Measurements from ENCODE around the gene SUPT4H1.

- TF ChIP-seq MAX (IDR thresholded peaks at IDR 0.05) (no peak), TAF1 (IDR thresholded peaks at IDR 0.05; ENCODE audit: low read depth) (no peak), YY1 (IDR thresholded peaks at IDR 0.05; ENCODE audit: low read depth) (no peak), TEAD4 (IDR thresholded peaks at IDR 0.05) (no peak), USF1 (IDR thresholded peaks at IDR 0.05) (no peak), EGR1 (IDR thresholded peaks at IDR 0.05) (no peak), EP300 (IDR thresholded peaks at IDR 0.05; ENCODE audit: borderline replicate concordance) (no peak), ZBTB7A (IDR thresholded peaks at IDR 0.05; ENCODE audit: low read depth) (no peak)
- TF ChIP-seq, protein P1, sequence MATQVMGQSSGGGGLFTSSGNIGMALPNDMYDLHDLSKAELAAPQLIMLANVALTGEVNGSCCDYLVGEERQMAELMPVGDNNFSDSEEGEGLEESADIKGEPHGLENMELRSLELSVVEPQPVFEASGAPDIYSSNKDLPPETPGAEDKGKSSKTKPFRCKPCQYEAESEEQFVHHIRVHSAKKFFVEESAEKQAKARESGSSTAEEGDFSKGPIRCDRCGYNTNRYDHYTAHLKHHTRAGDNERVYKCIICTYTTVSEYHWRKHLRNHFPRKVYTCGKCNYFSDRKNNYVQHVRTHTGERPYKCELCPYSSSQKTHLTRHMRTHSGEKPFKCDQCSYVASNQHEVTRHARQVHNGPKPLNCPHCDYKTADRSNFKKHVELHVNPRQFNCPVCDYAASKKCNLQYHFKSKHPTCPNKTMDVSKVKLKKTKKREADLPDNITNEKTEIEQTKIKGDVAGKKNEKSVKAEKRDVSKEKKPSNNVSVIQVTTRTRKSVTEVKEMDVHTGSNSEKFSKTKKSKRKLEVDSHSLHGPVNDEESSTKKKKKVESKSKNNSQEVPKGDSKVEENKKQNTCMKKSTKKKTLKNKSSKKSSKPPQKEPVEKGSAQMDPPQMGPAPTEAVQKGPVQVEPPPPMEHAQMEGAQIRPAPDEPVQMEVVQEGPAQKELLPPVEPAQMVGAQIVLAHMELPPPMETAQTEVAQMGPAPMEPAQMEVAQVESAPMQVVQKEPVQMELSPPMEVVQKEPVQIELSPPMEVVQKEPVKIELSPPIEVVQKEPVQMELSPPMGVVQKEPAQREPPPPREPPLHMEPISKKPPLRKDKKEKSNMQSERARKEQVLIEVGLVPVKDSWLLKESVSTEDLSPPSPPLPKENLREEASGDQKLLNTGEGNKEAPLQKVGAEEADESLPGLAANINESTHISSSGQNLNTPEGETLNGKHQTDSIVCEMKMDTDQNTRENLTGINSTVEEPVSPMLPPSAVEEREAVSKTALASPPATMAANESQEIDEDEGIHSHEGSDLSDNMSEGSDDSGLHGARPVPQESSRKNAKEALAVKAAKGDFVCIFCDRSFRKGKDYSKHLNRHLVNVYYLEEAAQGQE (IDR thresholded peaks at IDR 0.05; ENCODE audit: low read depth), result no peak
Observed at GRCh38 chr17:58335779-58336455, 16.1 kb downstream of the SUPT4H1 start.

All from Ishikawa (cell line).